HG03575 (cell line): ENCODE results near the gene SCNN1B.
"Not testable (repeated sequence)": the region's sequence is repeated elsewhere in the genome, so short reads cannot be mapped to it uniquely, and the experiment has no call there.

Source experiments
- ATAC-seq: cut with Tn5 transposase; IDR thresholded peaks from one replicate; pipeline ENCODE4 v1.9.1; 2021; ENCODE audit not compliant: unreplicated experiment, insufficient number of reproducible peaks, low FRiP score; ENCODE audit errors: extremely low read depth

The SCNN1B gene

GRCh38 chr16:23371368-23371767 lies 69.3 kb downstream of the SCNN1B start:
- ATAC-seq: no peak

- ATAC-seq: no peak
These were observed 71.5 kb downstream of the SCNN1B start for GRCh38 chr16:23373436-23374219.

GRCh38 chr16:23374721-23375510 lies 72.8 kb downstream of the SCNN1B start:
- ATAC-seq: no peak

- ATAC-seq: no peak
These were observed 73.5 kb downstream of the SCNN1B start for GRCh38 chr16:23375643-23376042.

- ATAC-seq: no peak
These were observed 75.2 kb downstream of the SCNN1B start for GRCh38 chr16:23377071-23377931.

- ATAC-seq: no peak
These were observed 76.2 kb downstream of the SCNN1B start for GRCh38 chr16:23378256-23378655.

GRCh38 chr16:23378921-23379320 lies 76.8 kb downstream of the SCNN1B start:
- ATAC-seq: no peak

- no peak for ATAC-seq
These were observed 77.6 kb downstream of the SCNN1B start for GRCh38 chr16:23379707-23380106.

- no peak for ATAC-seq
These were observed 78.4 kb downstream of the SCNN1B start for GRCh38 chr16:23380501-23380951.

GRCh38 chr16:23381702-23382101 lies 79.6 kb downstream of the SCNN1B start:
- ATAC-seq: not testable (repeated sequence)

- no peak for ATAC-seq
These were observed 80.2 kb downstream of the SCNN1B start for GRCh38 chr16:23382279-23382678.

GRCh38 chr16:23383881-23384280 lies 81.8 kb downstream of the SCNN1B start:
- ATAC-seq: no peak

GRCh38 chr16:23384878-23385277 lies 82.8 kb downstream of the SCNN1B start:
- ATAC-seq: no peak

GRCh38 chr16:23385441-23385840 lies 83.3 kb downstream of the SCNN1B start:
- no peak for ATAC-seq

- no peak for ATAC-seq
These were observed 85.6 kb downstream of the SCNN1B start for GRCh38 chr16:23387666-23388065.

- ATAC-seq: no peak
These were observed 86.7 kb downstream of the SCNN1B start for GRCh38 chr16:23388786-23389185.

GRCh38 chr16:23389201-23389600 lies 87.1 kb downstream of the SCNN1B start:
- no peak for ATAC-seq

- not testable (repeated sequence) for ATAC-seq
These were observed 87.8 kb downstream of the SCNN1B start for GRCh38 chr16:23389936-23390335.
